Esophagus squamous epithelium (tissue), 4 donors: ENCODE results near the gene PIPOX.

Experiments used
- CTCF ChIP-seq, 6 experiments: fragments of 450-650 bp in 4 of 6; fragments of 200-600 bp in 2 of 6; sonication (generic) in 2 of 6; IDR thresholded peaks; one replicate each; pipeline ENCODE4 v1.5.1; 2016 to 2019; ENCODE audit warnings: antibody characterized with exemption in 6 of 6, mild to moderate bottlenecking in 4 of 6, moderate library complexity in 4 of 6
- POLR2A ChIP-seq, 4 donors: fragments of 450-650 bp; IDR thresholded peaks; one replicate each; pipeline ENCODE4 v1.6.1; 2017; ENCODE audit warnings: antibody characterized with exemption in 4 of 4, mild to moderate bottlenecking in 4 of 4, moderate library complexity in 3 of 4

- no peak for TF ChIP-seq CTCF (IDR thresholded peaks at IDR 0.05)
- no peak for TF ChIP-seq POLR2A (IDR thresholded peaks at IDR 0.05)
Observed at GRCh38 chr17:29063992-29064391, 21.1 kb downstream of the PIPOX start.
